GM21515 (cell line): ENCODE results near the gene MPZL2.
A peak's percentile ranks its signal among the peaks of the same experiment; 100 is the strongest.

ENCODE experiments used
- ATAC-seq: cut with Tn5 transposase; IDR thresholded peaks from one replicate; pipeline ENCODE4 v1.9.1; 2021; ENCODE audit not compliant: unreplicated experiment

Gene MPZL2

DNA sequence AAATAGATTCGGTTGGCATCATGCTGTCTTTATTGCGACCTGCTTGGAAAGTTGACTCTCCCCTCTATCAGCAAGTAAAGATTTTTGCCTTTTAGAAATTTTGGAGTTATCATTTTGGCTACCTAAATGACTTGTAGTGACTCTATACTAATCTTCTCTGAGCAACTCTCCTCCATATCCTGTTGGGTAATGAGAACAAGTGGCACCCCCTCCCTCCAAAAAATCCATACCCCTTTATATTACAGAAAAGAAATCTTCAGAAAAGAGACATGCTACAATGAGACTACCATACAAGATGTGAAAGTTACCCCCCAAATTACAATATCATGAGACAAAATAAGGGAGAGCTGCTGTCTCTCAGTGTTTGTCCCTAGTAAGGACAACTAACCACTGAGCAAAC is 40.5 kb downstream of the MPZL2 start:
- no peak for ATAC-seq

DNA sequence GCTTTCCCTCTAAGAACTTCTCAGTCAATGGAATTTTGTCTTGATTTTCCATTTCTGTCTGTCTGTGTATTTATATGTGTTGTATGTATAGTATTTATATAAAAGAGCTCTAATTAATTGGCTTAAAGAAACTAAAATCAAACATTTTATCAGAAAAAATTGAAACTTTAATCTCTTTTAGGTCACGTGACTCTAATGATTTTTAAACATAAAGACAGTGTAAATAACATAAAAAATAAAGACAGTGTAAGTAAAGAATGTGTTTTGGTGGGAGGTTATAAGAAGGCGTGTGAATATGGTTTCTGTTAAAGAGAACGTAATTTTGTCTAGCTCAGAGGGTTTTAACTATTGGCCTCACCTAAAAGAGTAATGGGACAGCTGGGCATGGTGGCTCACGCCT is 41.7 kb downstream of the MPZL2 start:
- ATAC-seq: no peak

DNA sequence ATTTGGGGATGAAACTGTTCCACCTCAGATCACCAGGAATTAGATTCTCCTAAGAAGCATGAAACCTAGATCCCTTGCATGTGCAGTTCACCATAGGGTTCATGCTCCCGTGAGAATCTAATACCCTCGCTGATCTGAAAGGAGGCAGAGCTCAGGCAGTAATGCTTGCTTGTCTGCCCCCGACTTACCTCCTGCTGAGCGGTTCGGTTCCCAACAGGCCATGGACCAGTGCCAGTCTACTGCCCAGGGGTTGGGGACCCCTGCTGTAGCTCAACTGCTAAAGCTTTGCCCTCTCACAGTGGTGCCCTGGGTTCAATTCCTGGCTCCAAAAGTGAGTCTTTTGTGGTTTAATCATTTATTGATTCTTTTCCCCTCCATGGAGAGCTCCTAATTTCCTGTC is 42.7 kb downstream of the MPZL2 start:
- no peak for ATAC-seq

DNA sequence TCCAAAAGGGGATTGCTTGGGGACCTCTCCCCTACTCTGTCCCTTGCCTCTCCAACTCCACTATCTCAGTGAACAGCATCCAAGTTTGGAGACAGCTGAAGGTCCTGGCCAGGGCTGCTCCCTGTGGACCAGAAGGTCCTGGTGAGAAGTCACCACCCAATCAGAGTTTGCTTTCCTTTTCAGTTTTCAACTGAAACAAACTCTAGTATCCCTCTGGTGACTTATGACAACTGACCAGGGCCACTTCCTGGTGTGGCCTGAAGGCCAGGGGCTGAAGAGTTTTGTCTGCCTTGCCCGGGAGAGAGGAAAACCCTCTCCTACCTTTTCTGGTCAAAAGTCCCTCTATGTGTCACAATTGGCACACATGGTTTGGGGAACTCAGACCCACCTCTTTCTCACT is 44.4 kb downstream of the MPZL2 start:
- ATAC-seq: no peak

DNA sequence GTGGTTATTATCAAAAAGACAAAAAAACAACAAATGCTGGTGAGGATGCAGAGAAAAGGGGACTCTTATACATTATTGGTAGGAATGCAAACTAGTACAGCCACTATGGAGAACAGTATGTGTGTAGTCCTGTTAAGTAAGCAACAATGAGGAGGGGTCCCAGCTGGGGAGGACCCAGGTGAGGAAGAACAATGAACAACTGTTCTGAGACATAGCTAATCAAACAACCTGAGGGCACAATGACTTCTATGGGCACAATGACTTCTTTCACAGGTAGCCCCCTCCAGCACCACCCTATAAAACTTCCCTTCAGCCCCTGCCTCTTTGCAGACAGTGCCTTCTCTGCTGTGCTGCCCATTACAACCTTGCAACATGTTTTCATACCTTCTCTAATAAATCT is 44.9 kb downstream of the MPZL2 start:
- ATAC-seq: no peak

DNA sequence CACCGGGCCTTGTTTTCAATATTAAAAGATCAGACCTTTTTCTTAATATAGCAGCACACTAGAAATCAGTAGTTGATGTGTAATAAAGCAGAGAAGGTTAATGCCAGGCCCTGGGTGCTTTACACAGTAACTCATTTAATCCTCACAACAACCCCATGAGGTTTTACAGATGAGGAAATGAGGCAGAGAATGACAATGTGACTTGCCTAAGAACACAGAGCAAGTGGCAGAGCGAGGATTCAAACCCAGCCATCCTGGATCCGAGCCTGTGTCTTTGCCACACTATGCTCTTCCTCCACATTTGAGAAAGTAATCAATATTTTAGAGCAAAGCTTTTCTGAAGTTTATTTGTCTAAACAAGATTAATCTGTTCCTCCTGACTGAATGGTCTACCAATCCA is 46.5 kb downstream of the MPZL2 start:
- ATAC-seq: no peak

DNA sequence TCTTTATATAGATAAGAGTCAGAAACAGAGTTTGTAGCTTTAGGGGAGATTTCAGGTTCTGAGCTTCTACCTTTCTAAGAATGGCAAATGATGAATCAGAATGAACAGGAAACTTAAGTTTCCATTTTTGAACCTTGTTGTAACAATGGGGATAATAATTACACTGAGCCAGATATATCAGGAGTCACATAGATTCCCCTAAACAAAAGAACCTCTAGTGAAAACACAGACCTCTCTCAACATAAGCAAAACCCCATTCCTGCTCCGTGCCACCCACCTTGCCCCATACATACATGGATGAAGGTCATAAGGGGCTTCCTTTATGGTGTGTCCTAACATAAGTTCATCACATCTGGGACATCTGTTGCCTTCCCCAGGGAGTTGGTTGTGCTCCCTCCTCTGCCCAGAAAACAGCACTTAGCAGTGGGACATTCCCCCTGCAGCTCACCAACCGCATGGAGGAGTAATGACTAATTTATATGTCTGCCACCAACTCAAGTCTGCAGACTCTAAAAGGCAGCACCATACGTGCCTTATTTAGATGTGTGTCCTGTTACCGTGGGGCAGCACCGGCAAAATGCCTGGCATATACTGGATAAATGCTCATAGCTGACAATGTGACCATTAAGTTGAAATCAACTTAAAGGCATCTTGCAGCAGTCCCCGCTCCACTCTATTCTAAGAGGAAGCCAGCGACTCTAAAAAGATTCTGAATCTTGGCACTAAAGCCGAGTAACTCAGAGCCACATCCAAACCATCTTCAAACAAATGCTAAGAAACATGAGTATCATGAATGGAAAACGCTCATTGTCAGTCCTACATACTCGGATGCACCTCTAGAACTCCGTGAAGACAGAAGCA is 47.2 kb downstream of the MPZL2 start:
- ATAC-seq: peak; percentile 34

DNA sequence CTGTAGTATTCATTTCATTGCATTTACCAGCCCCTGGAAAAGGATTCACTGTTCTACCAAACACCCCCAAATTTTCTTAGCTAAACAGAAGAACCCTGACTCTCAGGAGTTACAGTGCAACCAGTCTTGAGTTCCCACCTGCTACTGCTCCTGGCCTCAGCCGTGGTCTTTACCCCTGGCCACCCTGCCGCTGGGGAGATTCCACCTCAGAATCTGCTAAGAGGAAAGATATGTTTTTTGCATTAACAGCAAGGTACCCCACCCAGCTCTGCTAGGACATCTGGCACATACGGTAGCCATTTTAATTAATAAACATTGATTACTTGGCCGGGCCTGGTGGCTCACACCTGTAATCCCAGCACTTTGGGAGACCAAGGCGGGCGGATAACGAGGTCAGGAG is 48.3 kb downstream of the MPZL2 start:
- no peak for ATAC-seq

DNA sequence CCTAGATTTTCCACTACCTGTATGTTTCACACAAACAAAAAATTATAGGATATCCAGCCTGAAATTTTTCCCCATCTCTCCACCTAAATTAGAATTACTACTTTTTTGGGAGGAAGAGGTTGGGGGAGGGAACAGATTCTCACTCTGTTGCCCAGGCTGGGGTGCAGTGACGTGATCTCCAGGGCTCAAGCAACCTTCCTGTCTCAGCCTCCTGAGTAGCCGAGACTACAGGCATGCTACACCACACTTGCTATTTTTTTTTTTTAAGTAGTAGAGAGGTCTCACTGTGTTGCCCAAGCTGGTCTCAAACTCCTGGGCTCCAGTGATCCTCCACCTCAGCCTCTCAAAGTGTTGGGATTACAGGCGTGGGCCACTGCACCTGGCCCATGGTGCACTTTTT is 48.8 kb downstream of the MPZL2 start:
- ATAC-seq: no peak

DNA sequence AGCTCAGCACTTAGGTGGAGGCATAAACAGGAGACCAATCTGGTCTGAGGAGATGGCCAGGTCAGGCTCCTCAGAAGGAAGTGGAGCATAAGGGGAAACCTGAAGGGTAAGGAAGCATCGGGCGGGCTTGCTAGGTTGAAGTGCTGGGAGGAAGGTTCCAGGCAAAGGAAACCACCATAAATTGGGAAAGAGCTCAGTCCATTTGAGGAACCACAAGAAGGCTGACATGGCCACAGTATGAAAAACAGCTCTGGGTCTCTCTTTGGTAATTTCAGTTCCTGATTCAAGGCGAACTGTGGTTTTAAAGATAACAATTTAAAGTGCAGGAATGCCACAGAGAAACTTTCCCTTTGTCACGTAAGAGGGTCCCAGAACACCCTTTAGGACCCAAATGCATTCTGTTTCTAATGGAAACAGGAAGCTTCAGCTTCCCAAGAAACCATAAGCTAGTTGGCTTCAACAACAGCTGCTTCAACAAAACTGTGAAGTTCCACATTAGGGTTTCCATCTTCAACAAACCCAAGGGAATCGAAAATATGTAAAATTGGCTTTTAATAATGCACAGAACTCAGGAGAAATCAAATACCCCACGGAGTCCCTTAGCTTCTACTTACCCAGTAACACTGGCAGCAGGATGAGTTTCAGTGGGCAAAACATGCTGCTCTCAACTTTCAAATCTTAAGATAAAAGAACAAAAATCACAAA is 49.7 kb downstream of the MPZL2 start:
- ATAC-seq: peak; percentile 55

DNA sequence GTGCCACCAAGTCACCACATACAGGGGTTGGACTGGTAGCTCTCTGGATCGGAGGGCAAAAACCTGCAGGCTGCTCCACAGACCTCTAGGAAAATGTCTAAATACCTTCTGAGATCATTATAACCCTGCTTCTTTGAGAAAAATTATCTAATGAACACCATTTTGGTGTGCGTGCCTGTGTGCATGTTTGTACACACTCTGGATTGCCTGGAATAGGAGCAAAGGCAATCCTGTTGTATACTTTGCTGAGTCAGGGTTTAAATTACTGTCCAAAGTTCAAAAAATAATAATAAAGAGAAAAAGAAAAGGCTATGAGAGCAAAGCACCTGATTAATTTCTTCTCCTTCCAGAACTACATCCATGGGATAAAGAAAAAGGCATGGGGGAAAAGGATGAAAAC is 50.3 kb downstream of the MPZL2 start:
- ATAC-seq: no peak

DNA sequence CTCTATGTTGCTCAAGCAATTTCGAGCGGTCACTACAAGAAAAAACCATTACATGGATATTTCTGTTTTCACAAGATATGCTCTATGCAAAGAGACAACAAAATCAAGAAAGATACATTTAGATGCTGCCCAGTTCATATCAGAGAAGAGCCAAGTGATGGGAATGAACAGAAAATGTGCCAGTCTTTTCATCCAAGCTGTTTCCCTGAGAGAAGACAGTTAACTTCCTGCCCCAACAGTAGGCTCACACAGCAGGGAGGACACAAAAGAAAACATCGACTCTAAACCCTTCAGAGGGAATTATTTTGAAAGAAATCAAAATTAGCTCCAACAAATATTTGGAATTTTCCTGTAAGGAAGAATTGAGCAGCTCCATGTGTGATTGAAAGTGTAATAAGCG is 50.9 kb downstream of the MPZL2 start:
- ATAC-seq: no peak

DNA sequence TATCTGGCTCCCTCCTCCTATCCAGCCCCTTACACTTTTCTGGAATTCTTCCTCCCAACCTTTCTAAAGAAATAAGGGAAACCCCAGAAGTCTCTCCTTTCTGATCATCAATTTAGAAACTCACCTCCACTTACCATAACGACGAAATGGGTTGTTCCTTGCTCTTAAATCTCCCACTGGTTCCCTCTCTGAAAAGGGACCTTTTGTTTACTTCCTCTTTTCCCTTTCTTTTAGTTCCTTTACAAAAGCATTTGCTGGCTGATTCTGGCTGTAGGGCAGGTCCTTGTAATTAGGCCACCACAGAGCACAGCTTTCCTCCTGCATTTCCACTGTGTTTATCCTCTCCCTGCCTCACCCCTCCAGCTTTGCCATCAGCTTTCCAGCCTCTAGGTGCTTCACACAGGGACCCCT is 51.3 kb downstream of the MPZL2 start:
- ATAC-seq: no peak

DNA sequence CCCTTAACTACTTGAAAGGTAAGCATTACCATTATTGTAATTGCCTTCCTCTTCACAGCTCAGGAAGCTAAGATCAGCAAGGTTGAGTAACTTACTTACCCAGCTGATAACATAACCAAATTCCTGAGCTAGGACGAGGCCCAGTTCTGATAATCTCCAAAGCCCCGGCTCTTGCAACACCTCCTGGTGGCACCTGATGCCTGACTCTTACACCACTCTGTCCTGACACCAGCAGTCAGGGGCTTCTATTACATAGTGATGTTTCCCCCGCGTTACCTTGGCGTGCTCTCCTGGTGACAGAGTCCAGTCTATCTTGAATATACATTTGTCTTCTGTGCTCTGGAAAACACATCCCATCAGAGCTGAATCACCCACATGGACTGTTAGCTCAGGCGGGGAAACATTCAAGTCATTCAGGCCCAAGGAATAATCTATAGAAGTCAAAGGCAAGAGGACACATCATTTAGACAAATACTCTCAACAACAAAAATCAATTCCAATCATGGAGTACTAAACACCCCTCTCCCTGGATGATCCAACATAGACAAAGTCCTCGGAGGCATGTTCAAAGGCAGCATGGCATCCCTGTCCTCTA is 51.9 kb downstream of the MPZL2 start:
- no peak for ATAC-seq

DNA sequence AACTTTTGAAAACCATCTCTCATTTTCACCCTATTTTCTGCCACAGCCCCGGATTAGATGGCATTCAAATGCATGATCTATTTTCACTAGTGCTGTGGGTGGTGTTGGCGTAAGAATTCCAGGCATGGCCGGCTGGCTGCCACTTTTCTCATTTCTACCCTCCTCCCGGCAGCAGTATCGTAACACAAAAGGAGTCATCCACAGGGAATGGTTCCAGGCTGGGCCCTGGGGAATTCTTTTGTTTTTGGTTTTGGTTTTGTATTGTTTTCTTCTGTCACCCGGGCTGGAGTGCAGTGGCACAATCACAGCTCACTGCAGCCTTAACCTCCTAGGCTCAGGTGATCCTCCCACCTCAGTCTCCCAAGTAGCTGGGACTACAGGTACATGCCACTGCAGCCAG is 53.1 kb downstream of the MPZL2 start:
- no peak for ATAC-seq

DNA sequence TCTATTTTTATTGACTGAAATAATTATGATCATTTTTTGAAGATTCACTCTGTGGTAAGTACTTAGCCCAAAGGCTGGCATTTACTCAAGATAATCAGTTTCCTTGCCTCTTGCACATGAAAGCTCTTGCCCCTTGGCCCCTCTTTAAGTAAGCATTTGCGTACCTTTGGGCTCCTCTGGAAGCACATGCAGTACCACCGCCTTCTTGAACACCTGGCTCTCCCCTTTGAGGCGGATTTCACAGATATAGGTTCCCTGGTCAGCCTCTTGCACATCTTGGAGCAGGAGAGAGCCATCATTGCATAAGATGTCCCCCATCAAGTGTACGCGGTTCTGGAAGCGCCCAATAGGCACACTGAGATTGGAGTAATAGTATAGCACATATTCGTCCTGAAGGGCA is 53.8 kb downstream of the MPZL2 start:
- ATAC-seq: no peak

DNA sequence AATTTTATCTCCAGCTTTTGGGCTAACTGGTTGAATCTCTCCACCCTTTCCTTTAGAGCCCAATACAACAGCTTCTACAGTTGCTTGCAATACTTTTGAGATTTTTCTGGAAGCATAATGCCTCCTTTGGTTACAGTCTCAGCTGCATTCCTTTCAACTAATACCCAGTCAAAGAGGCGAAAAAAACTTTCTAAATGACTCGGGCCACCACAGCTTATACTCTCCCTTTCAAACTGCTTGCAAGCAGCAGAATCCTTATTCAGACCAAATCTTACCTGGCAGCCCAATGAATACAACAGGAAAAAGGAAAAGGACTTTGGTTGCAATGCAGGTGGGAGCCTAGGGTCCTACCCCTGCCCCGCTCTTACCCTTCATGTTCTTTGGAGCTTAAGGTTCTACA is 55.1 kb downstream of the MPZL2 start:
- no peak for ATAC-seq

DNA sequence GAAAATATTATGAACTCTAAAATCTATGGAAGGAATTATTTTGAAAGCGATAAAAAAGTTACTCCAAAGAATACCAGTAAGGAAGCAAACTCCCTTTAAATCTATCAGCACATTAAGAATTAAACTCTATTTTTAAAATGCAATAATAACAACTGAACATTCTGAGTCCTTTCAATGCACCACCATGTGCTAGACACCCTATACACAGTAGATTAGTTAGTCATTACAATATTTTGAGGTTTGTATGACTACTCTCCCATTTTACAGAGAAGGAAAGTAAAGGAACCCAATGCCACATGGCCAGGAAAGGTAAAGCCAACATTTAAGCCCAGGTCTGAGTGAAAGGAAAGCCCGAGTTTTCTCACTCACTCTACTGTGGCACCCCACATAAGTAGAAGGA is 57.0 kb downstream of the MPZL2 start:
- ATAC-seq: no peak

DNA sequence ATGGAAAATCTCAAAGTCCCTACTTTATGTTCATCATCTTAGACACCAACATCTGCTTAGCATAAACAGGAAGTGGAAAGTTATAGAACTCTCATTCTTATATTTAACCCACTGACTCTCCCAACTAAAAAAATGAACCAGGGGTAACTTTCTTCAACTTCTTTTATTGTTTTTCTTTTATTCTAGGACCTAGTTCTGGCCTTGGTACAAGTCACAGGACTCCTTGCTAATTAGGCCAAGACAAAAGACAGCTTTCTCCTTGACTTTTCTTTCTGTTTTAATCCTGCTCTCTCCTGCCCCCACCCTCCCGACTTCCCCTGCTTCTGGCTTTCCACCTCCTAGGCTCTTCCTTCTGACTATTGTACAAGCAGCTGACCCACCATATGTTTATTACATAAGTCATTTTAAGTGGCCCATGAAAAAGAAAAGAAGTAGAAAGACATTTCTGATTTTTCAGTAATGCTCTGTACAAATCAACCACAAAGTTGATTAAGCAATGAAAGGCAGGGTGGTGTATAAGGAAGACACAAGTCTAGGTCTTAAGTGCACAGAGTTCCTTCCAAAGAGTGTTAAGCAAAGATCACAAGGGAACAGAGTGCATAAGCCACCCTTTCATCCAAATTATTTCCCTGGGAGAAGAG is 57.6 kb downstream of the MPZL2 start:
- ATAC-seq: no peak

DNA sequence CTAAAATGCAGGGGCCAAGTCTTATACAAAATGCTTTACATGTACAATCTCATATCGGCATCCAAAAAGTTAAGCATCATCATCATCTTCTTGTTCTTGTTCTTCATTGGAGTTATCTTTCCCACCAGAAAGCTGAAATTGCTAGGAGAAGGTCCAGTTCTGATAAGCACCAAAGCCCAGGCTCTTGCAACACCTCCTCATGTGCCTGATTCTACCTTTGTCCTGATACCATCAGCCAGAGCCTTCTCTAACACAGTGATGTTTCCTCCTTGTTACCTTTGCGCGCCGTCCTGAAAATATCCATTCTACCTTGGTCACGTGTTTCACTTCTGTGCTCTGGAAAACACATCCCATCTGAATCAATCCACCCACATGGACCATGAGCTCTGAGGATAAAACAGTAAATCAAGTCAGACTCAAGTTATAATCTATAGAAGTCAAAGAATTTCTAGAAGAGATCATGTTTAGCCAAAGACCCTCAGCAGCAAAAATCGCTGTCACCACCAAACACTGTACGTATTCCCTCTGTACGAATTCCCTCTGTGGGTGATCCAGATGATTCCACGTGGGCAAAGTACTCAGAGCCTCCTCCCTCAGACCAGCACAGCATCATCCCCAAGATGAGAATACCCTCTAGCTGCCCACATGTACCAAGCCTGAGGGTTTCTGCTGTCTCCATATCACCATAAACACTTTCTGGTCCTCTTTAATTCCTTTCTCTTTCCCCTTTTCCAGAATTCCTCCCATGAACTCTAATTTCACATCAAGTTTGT is 58.3 kb downstream of the MPZL2 start:
- no peak for ATAC-seq
